HG03521 (cell line): Measurements from ENCODE around the gene PLAGL2.
A peak's percentile ranks its signal among the peaks of the same experiment; 100 is the strongest.

Experiments used
- ATAC-seq: cut with Tn5 transposase; IDR thresholded peaks from one replicate; pipeline ENCODE4 v1.9.1; 2021; ENCODE audit warnings: mild to moderate bottlenecking, moderate library complexity; ENCODE audit not compliant: unreplicated experiment

The PLAGL2 gene

DNA sequence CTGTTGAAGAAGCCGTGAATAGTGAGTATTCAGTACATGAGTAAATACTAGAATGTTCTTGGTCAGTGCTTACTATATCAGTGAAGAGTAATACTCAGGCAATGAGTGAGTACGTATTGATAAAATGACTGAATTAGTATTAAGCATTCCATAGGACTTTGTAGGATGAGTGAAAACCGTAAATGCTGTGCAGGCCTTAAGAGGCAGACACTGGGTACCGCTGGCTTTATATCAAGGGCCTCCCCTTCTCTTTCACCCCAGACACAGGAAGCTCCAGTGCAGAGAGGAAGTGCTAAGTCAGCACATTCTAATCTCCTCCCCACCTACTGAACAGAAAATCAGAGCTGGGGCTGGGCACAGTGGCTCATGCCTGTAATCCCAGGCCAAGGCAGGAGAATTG is 24.3 kb upstream of the PLAGL2 start:
- ATAC-seq, result no peak

DNA sequence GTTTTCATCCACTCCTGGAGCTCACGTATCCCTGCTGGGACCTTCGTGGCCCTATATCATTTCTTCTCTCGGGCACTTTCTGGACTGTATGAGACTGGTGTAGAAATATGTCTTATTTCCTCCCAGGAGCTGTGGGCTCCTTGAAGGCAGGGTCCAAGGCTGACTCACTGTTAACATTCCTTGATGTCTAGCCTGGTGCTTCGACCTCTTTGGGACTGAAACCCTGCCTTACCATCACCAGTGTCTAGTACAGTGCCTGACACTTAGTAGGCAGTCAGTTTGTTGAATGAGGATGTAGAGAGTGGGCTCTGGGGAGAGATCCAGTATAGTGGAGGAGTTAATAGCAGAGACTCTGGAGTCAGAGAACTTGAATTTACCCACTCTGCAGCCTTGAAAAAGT is 23.7 kb upstream of the PLAGL2 start:
- ATAC-seq, result no peak

DNA sequence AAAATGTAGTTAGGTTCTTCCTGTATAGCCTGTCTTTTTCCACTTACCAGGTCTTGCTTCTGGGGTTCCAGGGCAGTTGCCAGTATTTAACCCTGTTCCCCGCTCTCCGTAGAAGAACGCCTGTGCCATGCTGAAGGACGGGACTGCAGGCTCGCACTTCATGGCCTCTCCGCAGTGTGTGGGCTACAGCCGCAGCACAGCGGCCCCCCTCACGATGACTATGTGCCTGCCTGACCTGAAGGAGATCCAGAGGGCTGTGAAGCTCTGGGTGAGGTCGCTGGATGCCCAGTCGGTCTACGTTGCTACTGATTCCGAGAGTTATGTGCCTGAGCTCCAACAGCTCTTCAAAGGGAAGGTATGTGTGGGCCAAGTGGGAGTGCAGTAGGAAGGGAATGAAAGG is 23.2 kb upstream of the PLAGL2 start:
- no peak for ATAC-seq

DNA sequence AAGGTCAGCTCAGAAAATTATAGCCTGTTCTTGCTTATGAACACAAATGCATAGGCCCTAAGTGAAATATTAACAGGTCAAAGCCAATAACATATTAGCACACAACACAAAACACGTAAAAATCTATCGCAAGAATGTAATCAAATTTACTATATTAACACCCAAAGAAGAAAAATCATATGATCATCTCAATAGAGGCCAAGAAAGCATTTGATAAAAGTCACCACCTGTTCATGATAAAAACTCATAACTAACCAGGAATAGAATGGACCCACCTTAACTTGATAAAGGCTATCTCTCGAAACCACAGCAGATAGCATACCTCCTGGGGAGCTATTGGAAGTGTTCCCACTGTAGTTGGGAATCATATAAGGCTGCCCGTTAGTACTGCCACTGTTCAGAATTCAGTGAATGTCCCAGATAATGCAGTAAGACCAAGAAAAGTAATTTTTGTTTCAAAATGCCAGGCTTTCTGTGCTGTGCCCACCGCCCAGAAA is 21.8 kb upstream of the PLAGL2 start:
- ATAC-seq, result no peak

DNA sequence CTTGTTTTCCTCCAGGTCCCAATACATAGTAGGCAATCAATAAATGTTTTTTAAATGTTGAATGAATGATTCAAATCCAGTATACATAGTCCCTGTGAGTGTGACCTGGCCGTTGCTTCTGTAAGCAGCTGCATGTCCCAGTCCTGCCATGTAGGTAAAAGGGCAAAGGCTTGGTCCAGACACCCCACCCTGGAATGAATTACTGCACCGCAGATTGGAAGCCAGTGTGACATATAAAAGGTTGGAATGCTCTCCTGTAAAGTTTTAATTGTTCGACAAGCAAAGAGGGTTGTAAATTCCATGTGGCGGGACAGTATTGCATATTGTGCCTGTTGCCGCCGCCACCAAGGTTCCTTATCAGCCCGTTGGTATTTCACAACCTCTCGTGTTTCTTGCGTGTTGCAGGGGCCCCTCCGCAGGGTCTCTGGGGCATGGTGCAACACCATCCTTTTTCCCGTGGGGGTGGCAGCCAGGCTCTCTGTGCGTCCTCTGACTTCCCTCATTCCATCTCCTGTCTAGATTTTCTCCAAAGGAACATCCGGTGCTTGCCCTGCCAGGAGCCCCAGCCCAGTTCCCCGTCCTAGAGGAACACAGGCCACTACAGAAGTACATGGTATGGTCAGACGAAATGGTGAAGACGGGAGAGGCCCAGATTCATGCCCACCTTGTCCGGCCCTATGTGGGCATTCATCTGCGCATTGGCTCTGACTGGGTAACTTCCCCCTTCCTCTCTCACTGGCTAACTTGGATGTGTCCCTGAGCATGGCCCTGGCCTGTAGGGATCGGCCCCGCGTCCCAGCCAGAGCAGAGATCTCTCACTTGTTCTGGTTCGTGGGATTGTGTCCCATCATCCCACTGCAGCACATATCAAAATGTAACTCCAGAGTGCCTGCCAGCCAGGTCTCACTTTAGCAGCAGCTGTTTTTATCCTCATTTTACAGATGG is 20.5 kb upstream of the PLAGL2 start:
- ATAC-seq, result no peak

DNA sequence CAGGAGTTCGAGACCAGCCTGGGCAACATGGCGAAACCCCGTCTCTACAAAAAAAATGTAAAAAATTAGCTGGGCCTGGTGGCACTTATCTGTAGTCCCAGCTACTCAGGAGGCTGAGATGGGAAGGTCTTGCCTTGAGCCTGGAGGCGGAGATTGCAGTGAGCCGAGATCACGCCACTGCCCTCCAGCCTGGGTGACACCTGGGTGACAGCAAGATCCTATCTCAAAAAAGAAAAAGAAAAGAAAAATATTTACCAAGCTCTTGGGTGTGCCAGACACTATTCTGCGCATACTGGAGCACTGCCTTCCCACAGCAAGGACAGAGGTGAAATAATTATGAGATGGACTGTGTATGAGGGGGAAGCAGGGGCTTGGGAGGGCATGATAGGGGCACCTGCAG is 19.8 kb upstream of the PLAGL2 start:
- no peak for ATAC-seq

DNA sequence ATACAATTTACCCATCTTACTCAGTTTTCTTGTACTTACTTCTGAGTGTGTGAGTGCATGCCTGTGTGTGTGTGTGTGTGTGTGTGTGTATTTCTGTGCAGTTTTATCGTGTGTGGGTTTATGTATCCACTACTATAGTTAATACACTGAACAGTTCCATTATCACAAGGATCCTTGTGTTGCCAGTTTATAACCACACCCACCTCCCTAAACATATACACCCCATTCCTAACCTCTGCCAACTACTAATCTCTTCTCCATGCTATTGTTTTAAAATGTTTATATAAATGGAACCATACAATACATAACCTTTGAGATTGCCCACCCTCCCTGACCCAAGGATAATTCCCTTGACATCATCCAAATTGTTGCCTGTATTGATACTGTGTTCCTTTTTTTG is 18.8 kb upstream of the PLAGL2 start:
- no peak for ATAC-seq

DNA sequence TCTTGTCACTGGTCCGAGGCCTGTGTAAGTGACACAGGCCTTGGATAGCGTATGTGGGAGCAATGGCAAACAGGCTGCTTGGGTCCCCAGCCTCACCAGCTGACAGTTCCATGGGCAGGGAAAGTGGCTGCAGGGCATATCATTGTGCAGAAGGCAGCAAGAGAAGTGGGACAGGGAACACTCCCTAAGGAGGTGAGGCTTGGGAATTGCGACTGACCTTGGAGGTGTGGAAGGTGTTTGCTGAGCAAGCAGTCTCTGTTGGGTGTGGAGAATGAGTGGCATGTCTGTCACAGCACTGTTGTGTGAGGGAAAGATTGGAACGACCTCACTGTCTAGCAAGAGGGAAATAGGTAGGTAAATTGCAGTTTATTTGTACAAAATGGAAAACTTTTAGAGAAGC is 16.9 kb upstream of the PLAGL2 start:
- ATAC-seq, result no peak

DNA sequence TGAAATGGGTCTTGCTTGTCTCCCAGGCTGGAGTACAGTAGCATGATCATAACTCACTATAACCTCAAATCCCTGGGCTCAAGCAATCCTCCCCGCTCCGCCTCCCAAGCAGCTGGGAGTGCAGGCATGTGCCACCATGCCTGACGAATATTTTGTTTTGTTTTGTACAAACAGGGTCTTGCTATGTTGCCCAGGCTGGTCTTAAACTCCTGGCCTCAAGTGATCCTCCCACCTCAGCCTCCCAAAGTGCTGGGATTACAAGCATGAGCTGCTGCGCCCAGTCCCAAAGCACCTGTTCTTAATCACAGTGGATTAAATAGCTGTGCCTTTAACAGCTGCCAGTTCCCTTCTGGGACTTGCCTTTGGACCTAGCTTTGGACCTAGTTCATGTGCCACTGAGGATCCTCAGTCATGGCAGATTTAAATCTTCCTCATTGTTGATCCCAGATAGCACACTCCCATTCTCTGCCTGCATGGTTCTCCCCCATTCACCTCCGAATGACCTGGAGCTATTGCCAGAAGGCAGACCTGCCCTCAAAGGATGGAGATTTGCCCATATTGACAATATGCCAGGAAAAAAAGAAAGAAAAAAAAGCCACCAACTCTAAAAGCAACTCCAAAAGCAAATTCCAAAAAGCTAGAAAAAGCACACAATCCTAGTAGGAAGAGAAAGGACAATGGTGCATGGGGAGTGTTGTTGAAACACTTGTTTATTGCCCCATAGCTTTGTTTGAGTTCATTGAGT is 10.8 kb upstream of the PLAGL2 start:
- no peak for ATAC-seq

DNA sequence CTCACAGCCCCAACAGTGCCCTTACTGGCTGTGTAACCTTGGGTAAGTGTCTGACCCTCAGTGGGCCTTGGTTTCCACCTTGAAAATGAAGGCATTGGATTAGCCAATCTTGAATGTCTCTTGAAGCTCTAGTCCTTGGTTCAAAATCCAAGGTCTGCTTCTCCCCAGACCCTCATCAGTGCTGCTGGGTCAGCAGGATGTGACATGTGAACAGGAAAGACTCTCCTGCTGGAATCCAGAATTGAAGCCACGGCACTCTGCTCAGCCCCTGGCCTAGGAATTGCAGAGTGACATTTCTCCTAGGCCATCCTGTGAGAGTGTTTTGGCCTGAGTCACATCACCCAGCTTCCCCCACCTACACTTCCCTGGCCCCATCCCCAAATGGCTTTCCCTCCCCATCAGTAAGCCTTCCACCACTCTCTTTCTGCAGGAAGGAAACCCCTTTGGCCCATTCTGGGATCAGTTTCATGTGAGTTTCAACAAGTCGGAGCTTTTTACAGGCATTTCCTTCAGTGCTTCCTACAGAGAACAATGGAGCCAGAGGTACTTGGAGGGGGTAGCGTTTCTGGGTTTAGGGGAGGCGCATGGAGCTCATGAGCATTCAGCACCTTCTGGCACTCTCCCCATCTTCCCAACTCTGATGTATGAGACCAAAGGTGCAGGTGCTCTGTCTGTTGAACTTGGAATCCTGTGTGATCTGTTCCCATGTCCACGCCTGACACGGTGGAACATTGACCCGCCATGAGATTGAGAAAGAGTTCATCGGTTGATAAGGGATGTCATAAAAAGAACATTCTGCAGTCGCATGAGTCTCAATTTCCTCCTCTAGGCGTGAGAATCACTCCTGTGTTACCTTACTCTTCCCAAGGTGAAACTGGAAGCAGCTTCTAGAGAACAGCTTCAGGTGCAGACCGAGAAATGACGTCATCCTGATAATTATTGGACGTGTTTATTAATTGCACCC is 8.9 kb upstream of the PLAGL2 start:
- ATAC-seq, result no peak

DNA sequence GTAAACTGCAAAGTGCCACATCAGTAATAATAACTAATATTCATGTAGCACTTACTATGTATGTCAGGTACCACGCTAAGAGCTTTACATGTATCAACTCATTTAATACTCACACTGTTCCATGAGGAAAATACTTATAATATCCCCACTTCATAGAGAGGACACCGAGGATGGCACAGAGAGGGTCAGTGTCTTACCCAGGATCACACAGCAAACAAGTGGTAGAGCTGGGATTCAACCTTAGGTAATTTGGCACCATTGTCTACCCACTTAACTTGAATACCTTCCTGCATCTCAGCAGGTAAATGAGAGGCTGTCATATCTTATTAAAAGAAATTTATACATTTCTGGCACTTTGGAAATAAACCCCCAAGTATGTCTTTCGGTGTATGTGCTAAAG is 8.2 kb upstream of the PLAGL2 start:
- no peak for ATAC-seq

DNA sequence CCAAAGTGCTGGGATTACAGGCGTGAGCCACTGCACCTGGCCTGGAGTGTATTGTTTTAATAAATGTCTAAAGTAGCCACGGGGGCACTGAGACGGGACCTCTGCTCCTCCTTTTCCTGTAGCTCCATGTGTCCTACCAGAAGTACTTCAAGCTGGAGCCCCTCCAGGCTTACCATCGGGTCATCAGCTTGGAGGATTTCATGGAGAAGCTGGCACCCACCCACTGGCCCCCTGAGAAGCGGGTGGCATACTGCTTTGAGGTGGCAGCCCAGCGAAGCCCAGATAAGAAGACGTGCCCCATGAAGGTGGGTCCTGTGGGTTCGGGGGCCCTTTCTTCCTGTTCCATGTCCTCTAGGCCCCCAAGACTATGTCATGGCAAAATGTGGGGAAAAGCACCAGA is 7.6 kb upstream of the PLAGL2 start:
- no peak for ATAC-seq

DNA sequence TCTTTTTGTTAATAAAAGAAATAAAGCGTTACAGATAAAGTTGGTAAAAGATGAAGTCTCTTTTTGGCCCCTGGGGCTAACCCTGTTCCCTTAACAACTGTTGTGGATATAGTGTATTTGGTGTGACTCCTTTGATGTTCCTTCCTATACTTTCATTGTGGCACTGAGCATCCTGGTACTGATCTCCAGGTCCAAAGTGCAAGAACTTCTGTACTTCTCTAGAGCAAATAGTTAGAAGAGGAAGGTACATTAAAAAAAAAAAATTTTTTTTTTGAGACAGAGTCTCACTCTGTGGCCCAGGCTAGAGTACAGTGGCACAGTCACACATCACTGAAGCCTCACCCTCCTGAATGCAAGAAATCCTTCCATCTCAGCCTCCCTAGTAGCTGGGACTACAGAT is 6.3 kb upstream of the PLAGL2 start:
- ATAC-seq, result no peak

DNA sequence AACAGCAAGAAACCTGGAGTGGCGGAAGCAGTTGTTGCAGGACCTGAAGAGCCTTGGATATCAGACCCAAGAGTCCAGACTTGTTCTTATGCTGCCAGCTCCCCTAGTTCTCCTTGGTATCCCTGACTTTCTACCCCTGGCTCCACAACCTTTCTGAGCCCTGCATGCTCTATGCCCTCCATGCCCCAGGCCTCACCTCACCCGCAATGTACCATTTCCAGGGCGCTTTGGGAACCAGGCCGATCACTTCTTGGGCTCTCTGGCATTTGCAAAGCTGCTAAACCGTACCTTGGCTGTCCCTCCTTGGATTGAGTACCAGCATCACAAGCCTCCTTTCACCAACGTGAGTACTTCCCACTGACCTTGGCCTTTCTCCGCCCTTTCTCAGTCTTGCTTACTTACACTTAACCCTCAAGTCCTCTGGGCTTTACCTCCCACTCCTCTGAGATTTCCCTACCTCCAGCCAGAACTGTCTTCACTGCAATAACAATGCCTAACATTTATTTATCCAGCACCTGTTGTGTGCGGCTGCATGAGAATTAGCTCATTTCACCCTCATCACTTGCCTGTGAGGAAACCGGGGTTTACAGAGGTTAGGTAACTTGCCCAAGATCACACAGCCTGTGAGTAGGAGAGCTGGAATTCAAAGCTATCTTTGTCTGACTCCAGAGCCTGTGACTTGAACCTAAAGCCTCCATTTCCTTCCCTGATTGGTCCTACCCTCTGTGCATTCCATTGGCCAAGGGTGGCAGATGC is 2.5 kb upstream of the PLAGL2 start:
- no peak for ATAC-seq

DNA sequence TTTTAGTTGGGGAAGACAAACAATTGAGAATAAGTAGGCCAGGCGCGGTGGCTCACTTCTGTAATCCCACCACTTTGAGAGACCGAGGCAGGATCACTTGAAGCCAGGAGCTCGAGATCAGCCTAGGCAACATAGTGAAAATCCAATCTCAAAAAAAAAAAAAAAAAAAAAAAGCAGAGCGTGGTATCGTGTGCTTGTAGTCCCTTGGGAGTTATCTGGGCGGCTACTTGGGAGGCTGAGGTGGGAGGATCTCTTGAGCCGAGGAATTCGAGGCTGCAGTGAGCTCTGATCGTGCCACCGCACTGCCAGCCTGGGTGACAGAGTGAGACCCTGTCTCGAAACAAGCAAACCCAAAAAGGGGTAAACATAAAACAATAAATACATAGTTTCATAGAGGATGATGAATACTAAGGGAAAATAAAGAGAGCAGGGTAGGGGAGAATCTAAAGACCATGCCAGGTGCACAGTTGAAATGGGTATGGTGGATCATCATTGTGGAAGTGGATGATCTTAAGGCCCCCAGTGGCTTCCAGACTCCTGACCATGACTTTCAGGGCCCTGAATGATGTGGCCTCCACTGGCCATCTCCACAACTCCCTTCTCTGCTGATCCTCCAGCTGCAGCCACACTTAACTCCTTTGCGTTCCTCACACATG is 1.1 kb upstream of the PLAGL2 start:
- ATAC-seq, result no peak

DNA sequence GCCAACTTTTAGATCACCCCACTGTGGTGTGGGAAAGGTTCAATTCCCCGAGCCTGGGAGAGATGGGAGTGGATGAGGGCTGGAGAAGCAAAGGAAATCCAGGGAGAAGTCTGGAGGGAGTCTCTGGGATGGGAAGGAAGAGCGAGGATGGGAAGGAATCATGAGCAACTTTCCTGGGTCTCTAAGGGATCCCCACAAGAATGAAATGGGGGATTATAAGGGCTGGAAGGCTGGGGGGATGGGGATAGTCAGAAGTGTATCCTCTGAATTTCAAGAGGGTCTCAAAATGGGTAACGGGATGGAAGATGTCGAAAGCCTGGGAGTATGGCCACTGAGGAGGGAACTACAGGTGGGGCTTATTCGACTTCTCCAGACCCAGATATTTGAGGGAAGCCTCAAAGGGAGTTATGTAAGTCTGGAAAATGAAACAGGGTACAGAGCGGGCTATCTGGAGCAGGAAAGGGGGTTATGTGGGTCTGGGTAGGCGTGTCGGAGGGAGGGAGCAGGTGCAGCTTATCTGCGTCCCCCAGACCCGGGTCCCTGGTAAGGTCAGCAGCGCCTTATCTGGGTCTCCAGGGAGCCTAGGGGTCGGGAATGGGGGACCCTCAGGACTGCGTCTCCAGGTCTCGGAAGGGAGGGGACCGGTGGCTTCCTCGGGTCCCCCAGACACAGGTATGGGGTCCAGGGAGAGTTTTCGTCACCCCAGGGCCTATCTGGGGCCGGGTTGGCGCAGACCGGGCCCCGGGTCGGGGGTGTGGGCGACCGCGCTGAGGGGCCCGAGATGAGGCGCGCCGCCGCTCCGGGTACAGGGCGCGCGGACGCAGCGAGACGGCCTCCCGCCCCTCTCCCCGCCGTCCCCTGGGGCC is 550 bp downstream of the PLAGL2 start:
- ATAC-seq, result peak; percentile 3

DNA sequence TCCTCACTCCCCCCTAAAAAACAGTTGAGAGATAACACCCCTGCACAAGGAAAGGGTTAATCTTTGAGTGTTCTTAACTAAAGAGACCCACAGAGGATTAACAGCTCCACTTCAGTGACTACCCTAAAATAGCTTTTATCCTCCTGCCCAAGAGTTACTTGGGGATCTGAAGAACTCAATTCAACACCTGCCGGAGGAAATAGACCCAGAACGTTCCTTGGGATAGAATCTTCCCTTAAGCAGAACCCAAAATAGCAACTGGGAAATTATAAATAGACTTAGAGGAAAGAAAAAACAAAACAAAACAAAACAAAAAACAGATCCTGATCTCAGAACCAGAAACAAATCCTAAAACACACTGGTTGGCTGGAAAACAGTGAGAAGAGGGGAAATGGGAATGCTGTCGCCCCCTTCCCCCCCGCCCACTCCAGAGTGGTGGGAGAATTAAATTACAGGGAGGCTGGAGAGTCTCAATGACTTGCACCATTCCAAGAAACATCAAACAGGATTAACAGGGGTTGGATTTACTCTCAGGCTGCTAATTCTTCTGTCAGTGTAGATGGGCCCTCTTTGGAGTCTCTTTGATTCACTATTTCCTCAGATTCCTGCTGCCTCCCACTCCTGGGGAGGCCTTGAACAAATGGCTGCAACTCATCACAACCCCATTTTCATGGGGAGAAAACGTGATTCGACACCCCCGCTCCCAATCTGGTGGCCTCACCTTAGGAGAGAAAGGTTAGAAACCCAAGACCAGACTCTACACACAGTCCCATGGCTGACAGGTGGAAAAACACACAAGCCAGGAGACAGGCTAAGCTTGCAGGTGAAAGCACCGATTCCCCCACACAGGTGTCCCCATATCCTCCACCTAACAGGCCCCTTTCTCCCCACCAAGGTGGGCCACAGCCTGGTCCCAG is 1.4 kb downstream of the PLAGL2 start:
- no peak for ATAC-seq
